HG03354 (cell line): ENCODE results near the gene POMZP3.
"Not testable (repeated sequence)": the region's sequence is repeated elsewhere in the genome, so short reads cannot be mapped to it uniquely, and the experiment has no call there.

Source experiments
- ATAC-seq: cut with Tn5 transposase; IDR thresholded peaks from one replicate; pipeline ENCODE4 v1.9.1; 2021; ENCODE audit warnings: mild to moderate bottlenecking; ENCODE audit not compliant: unreplicated experiment, poor library complexity, severe bottlenecking

The POMZP3 gene

DNA sequence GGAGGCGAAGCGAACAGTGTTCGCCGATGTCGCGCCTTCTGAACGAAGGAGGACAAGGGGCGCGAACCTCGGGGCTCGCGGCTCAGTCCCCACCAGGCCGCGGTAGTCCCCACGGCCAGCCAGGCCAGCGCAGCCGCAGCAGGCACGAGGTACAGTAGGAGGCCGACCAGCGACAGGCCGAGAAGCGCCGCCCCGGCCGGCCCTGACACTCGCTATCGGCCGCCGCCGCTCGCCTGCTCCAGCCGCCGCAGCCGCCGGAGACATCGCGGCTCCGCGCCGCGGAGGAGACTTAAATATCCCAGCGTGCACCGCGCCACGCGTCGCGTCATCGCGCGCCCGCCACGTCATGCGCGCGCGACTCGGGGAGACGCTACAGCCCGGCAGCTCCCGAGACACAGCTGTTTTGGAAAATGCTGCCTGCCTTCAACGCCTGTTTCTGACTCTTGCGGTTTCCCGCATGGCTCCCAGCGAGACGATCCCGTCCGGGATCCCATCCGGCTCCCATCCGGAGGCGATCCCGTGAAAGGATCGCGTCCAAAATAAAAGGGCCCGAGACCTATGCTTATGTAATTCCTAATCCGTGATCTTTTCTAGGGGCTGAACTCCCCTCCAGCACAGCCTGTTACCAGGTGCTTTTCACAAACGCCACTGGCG is at the start of gene POMZP3:
Gene POMZP3, minus strand, starts transcription at position 291 of the 654 bp plus-strand sequence. CDS start 1,215 bp downstream, outside the sequence.
- ATAC-seq = peak; percentile 87

DNA sequence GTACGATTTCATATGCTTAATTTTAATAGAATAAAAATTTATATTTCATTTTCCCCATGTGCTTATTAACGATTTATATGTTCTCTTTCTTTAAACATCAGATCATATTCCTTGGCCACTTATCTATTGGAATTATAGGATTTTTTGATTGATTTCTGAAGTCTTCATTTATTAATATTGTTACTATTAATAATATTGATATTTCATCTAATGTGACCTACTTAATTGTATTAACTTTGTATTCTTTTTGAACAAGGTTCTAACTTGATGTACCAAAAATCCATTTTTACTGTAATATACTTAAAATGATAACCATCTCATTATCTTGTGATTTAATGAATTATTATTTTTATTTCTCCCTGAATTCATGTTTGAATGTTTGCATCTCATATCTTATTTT is 48.7 kb upstream of the POMZP3 start:
- not testable (repeated sequence) for ATAC-seq

DNA sequence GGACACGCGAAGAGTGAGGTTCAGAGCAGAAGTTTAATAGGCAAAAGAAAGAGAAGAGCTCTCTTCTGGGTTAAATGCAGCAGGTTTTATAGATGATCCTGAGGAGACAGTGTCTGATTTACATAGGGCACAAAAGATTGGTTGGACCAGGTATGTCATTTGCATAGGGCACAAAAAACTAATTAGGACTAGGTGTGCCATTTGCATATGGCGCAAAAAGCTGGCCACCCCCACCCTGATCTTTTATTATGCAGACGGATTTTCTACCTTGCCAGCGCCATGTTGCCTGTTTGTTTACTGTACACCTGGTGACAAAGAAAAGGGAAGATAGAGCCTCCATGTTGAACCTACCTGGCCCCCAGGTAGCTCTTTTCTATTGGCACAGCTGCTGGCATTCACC is 46.3 kb upstream of the POMZP3 start:
- ATAC-seq = not testable (repeated sequence)

DNA sequence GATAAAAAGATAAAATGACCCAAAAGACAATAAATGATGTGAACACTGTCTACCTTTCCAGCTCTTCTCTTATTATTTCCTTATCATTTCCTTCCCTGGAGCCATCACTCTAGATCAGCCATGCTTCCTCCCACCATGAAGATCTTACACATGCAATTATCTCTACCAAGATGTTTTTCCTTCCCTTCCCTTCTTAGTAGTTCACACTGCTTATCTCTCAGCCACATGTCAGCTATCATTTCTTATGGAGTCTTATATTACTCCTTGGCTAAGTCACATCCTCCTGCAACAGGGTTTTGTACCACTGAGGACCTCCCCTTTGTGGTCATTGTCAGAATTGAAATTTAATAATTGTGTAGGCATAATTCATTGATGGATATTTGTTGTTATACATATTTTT is 32.1 kb upstream of the POMZP3 start:
- ATAC-seq = not testable (repeated sequence)

DNA sequence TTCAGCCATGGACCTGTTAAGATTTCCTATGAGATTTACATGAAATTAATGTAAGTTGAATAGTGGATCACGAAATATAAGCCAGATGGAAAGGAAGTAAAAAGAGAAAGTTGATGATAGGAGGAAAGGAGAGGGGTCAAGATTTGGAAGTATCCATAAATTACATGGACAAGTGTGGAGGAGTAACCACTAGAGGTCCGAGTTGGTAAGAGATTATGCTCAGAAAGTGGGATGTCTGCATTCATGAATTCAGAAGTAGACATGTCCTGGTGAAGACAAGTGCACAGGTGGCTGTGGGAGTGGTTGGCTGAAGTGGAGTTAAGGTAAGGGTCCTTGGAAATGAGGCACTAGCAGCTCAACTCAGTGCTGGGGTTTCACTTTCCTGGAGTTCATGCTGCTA is 29.3 kb upstream of the POMZP3 start:
- not testable (repeated sequence) for ATAC-seq

DNA sequence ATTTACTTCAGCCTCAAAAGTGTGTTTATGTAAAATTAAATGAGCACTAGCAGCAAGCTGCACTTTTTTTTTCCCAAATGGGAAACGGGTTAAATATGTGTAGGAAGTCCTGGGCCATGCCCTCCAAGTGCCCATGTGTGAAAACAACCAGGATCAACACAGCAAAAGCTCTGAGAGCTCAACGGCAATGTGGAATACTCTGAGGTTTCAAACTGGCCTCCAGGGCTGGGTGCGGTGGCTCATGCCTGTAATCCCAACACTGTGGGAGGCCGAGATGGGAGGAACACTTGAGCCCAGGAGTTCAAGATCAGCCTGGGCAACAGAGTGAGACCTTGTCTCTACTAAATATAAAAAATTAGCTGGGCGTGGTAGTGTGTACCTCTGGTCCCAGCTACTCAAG is 15.5 kb upstream of the POMZP3 start:
- not testable (repeated sequence) for ATAC-seq

DNA sequence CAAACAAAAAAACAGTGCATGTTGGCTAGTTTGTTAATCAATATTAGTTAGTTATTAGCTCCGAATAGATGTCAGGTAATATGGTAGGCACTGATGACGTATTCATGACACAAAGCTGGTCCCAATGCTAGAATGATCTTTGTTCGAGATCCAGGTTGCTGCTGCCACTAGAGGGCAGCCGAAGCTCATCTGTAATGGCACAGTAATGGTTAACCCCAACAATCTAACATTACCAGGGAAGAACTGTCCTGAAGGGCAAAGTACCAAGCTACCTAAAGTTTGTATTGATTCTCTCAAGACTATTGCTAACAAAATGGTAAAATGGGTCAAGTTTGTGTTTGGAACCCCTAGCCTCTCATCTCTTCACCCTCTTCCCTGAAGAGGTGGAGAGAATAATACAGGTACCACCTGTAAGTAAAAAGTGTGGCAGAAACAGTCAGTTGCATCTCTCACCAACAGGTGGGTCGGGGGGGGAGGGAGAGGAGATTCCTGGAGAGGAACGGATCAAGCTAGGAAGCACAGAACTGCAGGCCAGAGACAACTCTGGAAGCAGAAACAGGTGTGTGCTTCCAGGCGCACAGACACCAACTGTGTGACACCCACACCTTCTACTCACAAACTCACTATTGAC is 10.1 kb upstream of the POMZP3 start:
- ATAC-seq = peak; percentile 96

DNA sequence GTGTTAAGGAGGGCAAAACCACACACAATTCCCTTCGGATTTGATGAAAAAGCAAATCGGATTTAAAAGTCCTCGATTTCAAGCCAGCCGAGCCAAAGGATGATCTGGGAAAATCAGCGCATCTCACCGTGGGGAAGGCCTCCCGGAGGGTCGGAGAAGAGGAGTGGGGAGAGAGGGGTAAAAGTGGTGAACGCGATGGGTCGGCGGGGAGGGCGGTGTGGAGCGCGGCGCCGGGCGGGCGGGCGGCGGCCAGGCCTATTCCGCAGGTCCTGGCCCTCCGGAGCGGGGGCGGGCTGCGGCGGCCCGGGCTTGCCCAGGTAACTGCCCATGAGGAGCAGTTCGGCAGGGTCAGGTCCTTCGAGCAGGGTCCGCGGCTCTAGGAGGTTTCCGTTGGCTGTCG is 498 bp downstream of the POMZP3 start:
- peak; percentile 39 for ATAC-seq

DNA sequence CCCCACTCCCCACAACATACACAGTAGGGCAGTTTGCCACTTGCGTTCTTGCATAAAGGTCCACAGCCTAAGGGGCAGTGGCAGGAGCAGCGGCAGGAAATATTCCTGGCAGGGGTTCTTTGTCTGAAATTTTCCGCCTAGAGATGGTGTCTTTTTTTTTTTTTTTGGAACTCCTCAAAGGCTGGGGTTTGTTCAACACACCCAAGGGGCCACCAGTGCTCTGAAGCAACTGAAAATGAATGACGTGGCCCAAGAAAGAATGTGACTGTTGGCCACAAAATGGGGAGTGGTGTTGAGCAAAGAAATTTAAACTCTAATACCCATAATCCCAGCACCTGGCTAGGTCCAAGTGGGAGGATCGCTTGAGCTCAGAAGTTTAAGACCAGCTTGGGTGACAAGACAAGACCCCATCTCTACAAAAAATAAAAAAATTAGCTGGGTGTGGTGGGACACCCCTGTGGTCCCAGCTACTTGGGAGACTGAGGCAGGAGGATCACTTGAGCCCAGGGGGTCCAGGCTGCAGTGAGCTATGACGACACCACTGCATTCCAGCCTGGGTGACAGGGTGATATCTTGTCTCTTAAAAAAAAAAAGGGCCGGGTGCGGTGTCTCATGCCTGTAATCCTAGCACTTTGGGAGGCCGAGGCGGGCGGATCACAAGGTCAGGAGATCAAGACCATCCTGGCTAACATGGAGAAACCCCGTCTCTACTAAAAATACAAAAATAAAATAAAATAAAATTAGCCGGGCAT is 7.5 kb downstream of the POMZP3 start:
- ATAC-seq = not testable (repeated sequence)

DNA sequence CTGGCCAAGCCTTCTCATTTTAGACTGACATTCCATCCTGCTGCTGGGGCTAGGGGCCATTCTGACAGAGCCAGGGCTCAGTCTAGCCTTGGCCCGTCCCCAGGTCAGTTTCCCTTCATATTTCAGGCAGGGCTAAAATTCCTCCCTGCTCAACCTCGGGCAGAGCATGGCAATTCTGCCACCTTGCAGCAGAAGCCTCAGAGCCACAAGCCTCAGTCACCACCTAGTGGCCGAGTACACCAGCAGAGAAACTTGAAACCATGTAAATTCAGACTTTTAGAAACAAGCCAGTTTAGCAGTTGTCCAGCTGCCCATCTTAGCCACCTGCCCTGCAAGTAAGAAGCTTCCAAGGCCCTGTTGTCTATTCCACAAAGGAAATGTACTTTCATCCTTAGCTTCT is 13.3 kb downstream of the POMZP3 start:
- not testable (repeated sequence) for ATAC-seq

DNA sequence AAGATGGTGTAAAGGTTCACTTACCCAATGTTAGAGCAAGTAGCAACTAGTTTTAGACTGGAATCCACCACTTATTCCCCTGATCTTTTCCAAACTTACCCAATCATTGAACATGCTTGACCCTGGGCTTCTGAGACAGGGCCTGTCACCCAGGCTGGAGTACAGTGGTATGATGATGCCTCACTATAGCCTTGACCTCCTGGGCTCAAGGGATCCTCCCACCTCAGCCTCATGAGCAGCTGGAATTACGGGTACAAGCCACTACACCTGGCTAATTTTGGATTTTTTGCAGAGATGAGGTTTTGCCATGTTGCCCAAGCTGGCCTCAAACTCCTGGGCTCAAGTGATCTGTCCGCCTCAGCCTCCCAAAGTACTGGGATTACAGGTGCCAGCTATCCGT is 14.8 kb downstream of the POMZP3 start:
- ATAC-seq = not testable (repeated sequence)

DNA sequence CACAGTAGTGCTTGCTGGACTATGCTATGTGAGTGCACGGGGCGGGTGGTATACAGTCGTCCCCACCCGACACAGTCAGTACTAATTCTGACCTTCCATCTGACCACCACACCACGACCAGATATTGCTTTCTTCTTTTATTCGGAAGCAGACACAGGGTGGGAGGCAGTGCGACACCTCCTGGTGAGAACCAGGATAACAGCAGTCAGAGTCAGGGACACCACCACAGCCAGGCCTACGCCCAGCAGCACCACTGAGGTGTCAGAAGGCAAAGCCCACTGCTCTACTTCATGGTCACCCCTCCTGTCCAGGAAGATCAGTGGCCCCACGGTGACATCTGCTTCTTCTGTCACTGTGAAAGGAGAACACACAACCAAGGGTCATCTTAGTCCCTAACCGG is 17.2 kb downstream of the POMZP3 start:
- peak; percentile 44 for ATAC-seq

DNA sequence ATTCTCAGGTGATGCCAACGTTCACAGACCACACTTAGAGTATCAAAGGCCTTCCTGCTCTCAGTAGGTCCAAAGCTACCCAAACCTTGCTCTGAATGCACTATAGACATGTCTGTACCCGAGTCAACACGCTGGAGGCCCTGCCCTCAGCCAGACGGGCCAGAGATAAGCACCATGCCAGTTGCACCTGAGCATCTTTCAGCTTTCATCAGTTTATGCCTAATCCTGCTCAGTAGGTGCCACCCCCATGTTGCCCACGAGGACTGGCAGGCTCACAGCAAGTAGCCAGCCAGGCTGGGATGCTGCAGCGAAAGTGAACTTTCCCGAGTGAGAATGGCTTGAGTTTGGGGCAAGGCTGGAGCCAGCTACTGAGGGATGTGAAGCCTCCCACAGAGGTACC is 18.6 kb downstream of the POMZP3 start:
- not testable (repeated sequence) for ATAC-seq

DNA sequence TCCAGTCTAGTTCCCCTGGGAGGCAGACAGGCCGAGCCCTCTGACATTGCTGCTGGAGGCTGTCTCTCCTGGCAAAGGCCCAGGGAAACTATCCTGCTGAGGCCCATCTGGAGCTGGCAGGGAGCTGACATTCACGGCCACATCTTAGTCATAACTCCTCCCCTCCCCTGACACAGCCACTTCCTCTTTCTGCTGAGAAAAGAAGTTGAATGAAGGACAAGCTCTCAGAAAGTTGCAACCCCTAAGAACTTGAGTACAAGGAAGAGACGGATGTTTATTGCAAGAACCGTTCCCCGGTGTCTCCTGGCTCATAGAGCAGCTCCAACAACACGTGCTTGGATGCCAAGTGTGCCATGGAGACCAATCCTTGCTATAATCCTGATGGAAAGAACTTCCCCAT is 21.1 kb downstream of the POMZP3 start:
- ATAC-seq = peak; percentile 99

DNA sequence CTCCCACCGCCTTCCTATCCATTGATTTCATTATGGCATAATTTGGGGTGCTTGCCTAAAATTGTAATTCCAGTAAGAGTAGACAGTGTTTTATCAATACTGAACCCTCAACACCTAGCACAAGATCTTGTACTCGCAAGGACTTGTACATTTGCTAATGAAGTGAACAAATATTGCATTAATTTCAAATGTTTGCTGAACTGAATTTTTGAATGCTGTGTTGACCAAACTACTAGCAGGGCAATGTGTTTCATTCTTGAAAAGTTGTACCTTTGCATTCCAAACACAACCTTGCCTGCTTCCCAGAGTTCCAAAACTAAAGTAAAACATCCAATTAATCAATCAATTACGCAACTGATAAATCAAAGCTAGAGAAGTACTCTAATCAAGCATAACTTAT is 26.4 kb downstream of the POMZP3 start:
- not testable (repeated sequence) for ATAC-seq

DNA sequence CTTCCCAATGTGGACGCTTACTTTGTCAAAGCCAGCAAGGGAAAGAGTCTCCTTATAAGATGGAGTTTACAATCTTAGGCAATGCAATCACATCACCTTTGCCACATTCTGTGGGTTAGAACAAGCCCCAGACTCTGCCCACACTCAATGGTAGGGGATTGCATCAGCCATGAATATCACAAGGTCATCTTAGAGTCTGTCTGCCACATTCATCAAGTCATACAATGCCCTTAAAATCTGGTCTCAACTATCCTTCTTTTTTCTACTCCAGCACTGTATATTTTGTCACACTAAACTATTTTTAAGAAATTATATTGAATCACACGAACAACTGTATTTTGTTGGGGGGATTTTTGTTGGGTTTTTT is 27.0 kb downstream of the POMZP3 start:
- not testable (repeated sequence) for ATAC-seq

DNA sequence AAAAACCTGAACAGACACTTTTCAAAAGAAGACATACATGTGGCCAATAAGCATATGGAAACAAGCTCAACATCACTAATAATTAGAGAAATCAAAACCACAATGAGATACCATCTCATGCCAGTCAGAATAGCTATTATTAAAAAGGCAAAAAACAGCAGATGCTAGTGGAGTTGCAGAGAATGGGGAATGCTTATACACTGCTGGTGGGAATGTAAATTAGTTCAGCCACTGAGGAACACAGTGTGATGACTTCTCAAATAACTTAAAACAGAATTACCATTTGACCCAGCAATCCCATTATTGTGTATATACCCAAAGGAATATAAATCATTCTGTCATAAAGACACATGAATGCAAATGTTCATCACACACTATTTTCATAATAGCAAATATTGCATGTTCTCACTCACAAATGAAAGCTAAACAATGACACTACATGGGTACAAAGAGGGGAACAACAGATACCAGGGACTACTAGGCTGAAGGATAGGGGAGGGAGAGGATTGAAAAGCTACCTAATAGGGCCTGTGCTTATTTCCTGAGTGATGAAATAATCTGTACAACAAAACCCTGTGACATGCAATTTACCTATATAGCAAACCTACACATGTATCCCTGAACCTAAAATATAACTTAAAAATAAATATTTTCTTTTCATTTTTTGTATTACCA is 28.4 kb downstream of the POMZP3 start:
- not testable (repeated sequence) for ATAC-seq

DNA sequence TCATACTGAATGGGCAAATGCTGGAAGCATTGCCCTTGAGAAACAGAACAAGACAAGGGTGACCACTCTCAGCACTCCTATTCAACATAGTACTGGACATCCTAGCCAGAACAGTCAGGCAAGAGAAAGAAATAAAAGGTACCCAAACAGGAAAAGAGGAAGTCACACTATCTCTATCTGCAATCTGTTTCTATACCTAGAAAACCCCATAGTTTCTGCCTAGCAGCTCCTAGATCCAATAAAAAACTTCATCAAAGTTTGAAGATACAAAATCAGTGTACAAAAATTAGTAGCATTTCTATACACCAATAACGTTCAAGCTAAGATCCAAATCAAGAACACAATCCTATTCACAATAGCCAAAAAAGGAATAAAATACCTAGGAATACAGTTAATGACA is 29.8 kb downstream of the POMZP3 start:
- not testable (repeated sequence) for ATAC-seq

DNA sequence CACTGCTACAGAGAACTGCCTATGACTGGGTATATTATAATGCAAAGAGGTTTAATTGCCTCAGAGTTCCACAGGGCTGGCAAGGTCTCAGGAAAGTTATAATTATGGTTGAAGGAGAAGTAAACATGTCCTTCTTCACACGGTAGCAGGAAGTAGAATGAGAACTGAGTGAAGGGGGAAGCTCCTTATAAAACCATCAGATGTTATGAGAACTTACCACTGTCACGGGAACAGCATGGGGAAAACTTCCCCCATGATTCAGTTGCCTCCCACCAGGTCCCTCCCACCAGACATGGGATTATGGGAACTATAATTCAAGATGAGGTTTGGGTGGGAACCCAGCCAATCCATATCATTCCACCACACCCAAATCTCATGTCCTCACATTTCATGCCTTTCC is 34.4 kb downstream of the POMZP3 start:
- ATAC-seq = not testable (repeated sequence)

DNA sequence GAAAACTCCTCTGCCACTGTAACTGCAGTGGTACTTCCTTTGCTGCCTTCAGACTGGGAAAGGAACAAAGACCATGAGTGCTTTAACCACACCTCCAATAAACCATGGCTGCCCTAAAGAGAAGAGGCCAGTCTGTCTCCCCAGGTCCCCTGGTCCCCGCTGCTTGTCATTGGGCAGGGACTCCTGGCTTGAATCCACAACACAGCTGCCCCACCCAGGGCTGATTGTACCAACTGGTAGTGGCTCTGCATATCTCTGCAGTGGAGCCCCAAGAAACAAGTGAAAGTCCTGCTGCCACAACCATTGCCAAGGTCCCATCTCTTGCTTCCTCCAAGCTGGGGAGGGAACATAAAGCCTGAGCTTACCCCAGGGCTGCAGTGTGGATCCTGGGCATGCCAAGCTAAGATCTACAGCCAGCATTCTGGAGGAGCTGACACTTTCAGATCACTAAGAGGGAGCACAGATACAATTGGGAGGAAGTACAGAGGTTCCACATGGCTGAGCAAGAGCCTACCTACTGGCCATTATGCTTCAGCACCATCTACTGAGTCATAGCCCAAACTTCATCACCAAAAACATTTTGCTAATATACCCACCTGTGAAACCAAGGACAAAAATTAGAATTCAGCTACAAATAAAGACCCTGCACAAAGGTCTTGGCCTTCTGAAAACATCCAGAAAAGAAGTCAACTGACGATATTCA is 35.3 kb downstream of the POMZP3 start:
- ATAC-seq = peak; percentile 72
